Body of pancreas (tissue), 4 donors: ENCODE results near the gene IFT88. TPM values are rescaled to one million over a fixed set of nuclear protein-coding genes. Genes with fewer than 3 reads are reported as not detected.
"Not testable (repeated sequence)": the region's sequence is repeated elsewhere in the genome, so short reads cannot be mapped to it uniquely, and the experiment has no call there.

Experiments
- ATAC-seq: fragments of 150-250 bp; one replicate; pipeline ENCODE4 v1.9.1; 2016
- DNase-seq, 4 donors: peaks; one replicate each; pipeline ENCODE4 v3.0.0-alpha.2; 2019
- H3K27ac ChIP-seq, 4 donors: fragments of 200-600 bp; sonication (generic); 1 replicate in 3 of 4; 2 replicates in 1 of 4; pipeline versions ENCODE4 v1.5.1 to v1.6.1; 2016 to 2019; ENCODE audit warnings: mild to moderate bottlenecking in 1 of 4, mixed read lengths in 1 of 4, moderate library complexity in 1 of 4
- H3K27me3 ChIP-seq, 2 donors: fragments of 200-600 bp; sonication (generic); one replicate each; pipeline ENCODE4 v1.6.0; 2016; ENCODE audit warnings: mild to moderate bottlenecking in 1 of 2
- H3K36me3 ChIP-seq, 2 donors: fragments of 200-600 bp; sonication (generic); replicated peaks in 1 of 2; 2 replicates each; pipeline ENCODE4 v1.5.1; 2016; ENCODE audit warnings: low read depth in 2 of 2; ENCODE audit not compliant: insufficient read depth in 1 of 2
- H3K4me1 ChIP-seq: fragments of 200-600 bp; sonication (generic); one replicate; pipeline ENCODE4 v1.6.0; 2016
- H3K4me3 ChIP-seq, 2 donors: fragments of 200-600 bp; sonication (generic); 1 replicate in 1 of 2; 2 replicates in 1 of 2; pipeline ENCODE4 v1.5.1; 2016 to 2019
- H3K9me3 ChIP-seq, 3 donors: fragments of 200-600 bp; sonication (generic); 1 replicate in 2 of 3; 2 replicates in 1 of 3; pipeline ENCODE4 v1.5.1; 2016
- POLR2A ChIP-seq, 3 donors: fragments of 450-650 bp; IDR thresholded peaks; one replicate each; pipeline ENCODE4 v1.6.1; 2016; ENCODE audit warnings: antibody characterized with exemption in 3 of 3, mild to moderate bottlenecking in 2 of 3
- WGBS, 2 donors: methylation state at CpG; one replicate each; pipeline ENCODE4 v1.1.5; 2017; 5-methylcytosine and 5-hydroxymethylcytosine counted together
- intact Hi-C: fragments of 100-400 bp; cut with DNase I; formaldehyde crosslinking; loops from one replicate; pipeline ENCODE4 v1.15.1; 2023
- total RNA-seq, 2 donors: library from RNA; depleted of rRNA; stranded (reverse); fragments of >200 nt; gene quantifications; one replicate each; pipeline ENCODE4 v1.1.0, GENCODE V29; 2016
- TF ChIP-seq, protein P1 (sequence below), 7 experiments: fragments of 450-650 bp in 4 of 7; fragments of 200-600 bp in 3 of 7; sonication (generic) in 3 of 7; IDR thresholded peaks; one replicate each; pipeline ENCODE4 v1.5.1; 2016 to 2019; ENCODE audit warnings: antibody characterized with exemption in 7 of 7

IFT88 gene
- total RNA-seq, 2 donors from 2014 or later = 9.6 to 16.5 TPM

- no peaks in the 10 kb centered on the region for H3K27me3 ChIP-seq
- 80 to 89% methylated on average over 5 of the region's 5 CpGs for WGBS, 2 donors
- TF ChIP-seq POLR2A (IDR thresholded peaks at IDR 0.05) = no peak
- TF ChIP-seq, protein P1, sequence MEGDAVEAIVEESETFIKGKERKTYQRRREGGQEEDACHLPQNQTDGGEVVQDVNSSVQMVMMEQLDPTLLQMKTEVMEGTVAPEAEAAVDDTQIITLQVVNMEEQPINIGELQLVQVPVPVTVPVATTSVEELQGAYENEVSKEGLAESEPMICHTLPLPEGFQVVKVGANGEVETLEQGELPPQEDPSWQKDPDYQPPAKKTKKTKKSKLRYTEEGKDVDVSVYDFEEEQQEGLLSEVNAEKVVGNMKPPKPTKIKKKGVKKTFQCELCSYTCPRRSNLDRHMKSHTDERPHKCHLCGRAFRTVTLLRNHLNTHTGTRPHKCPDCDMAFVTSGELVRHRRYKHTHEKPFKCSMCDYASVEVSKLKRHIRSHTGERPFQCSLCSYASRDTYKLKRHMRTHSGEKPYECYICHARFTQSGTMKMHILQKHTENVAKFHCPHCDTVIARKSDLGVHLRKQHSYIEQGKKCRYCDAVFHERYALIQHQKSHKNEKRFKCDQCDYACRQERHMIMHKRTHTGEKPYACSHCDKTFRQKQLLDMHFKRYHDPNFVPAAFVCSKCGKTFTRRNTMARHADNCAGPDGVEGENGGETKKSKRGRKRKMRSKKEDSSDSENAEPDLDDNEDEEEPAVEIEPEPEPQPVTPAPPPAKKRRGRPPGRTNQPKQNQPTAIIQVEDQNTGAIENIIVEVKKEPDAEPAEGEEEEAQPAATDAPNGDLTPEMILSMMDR (IDR thresholded peaks at IDR 0.05) = no peak
- H3K4me1 ChIP-seq = no peaks in the 10 kb centered on the region
- intact Hi-C loops = no loop called here
- DNase-seq (no peak), ATAC-seq (no peak)
- no peaks in the 10 kb centered on the region for H3K36me3 ChIP-seq
- H3K4me3 ChIP-seq = no peak overlapping the region
- no peak overlapping the region for H3K27ac ChIP-seq
- no peaks in the 10 kb centered on the region for H3K9me3 ChIP-seq
Observed at GRCh38 chr13:20673715-20674114, 106.8 kb downstream of the IFT88 start.

- WGBS, 2 donors = 92 to 100% methylated on average over 2 of the region's 2 CpGs
- ATAC-seq (no peak), DNase-seq (no peak)
- Histone ChIP-seq H3K27ac (no peak overlapping the region), H3K4me1 (no peaks in the 10 kb centered on the region), H3K36me3 (no peaks in the 10 kb centered on the region), H3K27me3 (no peaks in the 10 kb centered on the region), H3K9me3 (no peaks in the 10 kb centered on the region), H3K4me3 (no peak overlapping the region)
- TF ChIP-seq POLR2A (IDR thresholded peaks at IDR 0.05) = no peak
- TF ChIP-seq, protein P1 (IDR thresholded peaks at IDR 0.05) = no peak
- intact Hi-C loops = no loop called here
Observed at GRCh38 chr13:20676213-20676612, 109.3 kb downstream of the IFT88 start.

DNA sequence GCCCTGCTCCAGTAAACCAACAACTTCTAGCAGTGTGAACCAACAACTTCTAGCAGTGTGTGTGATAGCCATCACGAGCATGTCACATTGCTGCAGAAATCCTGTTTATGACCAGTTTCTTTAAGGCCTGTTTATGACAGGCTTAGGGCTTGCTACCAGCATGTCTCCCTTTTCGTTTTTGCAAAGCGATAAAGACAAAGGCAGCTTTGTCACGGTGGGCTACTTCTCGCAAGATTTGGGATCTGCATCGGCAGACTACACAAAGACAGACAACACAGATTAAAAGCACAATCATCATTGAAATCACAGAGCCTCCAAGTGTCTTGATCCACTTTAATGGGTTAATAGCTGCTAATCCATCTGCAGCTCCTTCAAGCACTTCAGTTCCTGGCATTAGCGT lies 111.6 kb downstream of the IFT88 start:
- 54 to 76% methylated on average over 7 of the region's 7 CpGs for WGBS, 2 donors
- H3K27me3 ChIP-seq, DNase-seq, H3K9me3 ChIP-seq, H3K27ac ChIP-seq, H3K4me1 ChIP-seq, H3K4me3 ChIP-seq, ATAC-seq, H3K36me3 ChIP-seq, intact Hi-C loops: not testable (repeated sequence)

GRCh38 chr13:20679879-20680278 lies 112.9 kb downstream of the IFT88 start:
- no peak for TF ChIP-seq POLR2A (IDR thresholded peaks at IDR 0.05)
- H3K27me3 ChIP-seq = no peaks in the 10 kb centered on the region
- ATAC-seq = no peak
- DNase-seq = no peak
- H3K36me3 ChIP-seq = no peaks in the 10 kb centered on the region
- intact Hi-C loops = no loop called here
- H3K4me3 ChIP-seq = no peak overlapping the region
- no peaks in the 10 kb centered on the region for H3K9me3 ChIP-seq
- WGBS, 2 donors = 64 to 79% methylated on average over 3 of the region's 3 CpGs
- no peak overlapping the region for H3K27ac ChIP-seq
- no peaks in the 10 kb centered on the region for H3K4me1 ChIP-seq

DNA sequence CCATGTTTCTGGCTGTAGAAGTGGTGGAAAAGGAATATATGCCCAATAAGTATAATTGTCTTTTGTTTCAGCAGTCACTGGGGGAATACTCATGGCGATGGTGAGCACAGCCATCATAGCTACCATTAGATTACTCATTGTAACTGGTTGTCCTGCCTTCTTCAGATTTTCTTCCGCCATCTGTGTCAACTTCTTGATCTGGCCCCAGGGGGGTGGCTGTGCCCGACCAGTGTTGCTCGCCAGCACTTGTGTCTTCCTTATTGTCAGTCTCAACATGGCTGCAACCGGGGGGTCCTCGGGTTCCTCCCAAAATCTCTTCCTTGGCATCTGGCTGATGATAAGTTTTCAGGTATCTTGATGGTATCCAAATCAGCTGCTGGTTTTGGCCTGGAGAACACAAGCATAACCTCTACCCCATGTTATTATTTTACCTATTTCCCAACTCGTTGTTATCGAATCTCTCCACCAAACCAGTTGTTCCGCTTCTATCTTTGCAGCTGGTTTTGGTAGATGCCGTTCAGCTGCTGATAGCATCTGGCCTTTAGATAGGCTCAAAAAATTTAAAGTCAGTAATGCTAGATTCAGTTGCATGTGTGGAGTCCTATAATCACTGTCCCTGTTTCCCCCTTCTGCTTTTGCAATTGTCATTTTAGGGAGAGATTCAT lies 113.6 kb downstream of the IFT88 start:
- ATAC-seq (no peak), DNase-seq (no peak)
- Histone ChIP-seq H3K4me3 (no peak overlapping the region), H3K27me3 (no peaks in the 10 kb centered on the region), H3K9me3 (no peaks in the 10 kb centered on the region), H3K27ac (no peak overlapping the region), H3K4me1 (no peaks in the 10 kb centered on the region), H3K36me3 (no peaks in the 10 kb centered on the region)
- intact Hi-C loops = no loop called here
- 88 to 90% methylated on average over 10 of the region's 10 CpGs for WGBS, 2 donors
- TF ChIP-seq POLR2A (IDR thresholded peaks at IDR 0.05) = no peak

GRCh38 chr13:20681481-20681880 lies 114.5 kb downstream of the IFT88 start:
- H3K4me1 ChIP-seq, ATAC-seq, H3K9me3 ChIP-seq, H3K36me3 ChIP-seq, DNase-seq, intact Hi-C loops, H3K27ac ChIP-seq, H3K27me3 ChIP-seq, H3K4me3 ChIP-seq: not testable (repeated sequence)
- WGBS, 2 donors = 53 to 85% methylated on average over 5 of the region's 5 CpGs

DNA sequence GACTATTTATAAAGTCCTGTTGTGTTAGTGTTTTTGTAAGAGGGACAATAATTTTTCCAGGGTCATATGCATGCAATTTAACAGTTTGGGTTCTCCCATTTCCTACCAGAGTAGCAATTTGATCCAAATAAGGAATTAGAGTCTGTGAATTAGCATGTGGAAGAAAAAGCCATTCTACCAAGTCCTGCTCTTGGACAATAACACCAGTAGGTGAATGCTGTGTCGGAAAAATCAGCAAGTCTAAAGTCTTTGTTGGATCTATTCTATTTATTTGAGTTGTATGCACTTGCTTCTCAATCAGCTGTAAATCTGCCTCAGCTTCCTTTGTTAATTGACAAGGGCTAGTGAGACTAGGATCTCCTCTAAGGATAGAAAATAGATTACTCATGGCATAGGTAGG lies 115.1 kb downstream of the IFT88 start:
- Histone ChIP-seq H3K36me3 (no peaks in the 10 kb centered on the region), H3K4me3 (no peak overlapping the region), H3K27me3 (no peaks in the 10 kb centered on the region), H3K4me1 (no peaks in the 10 kb centered on the region), H3K27ac (no peak overlapping the region), H3K9me3 (no peaks in the 10 kb centered on the region)
- ATAC-seq = no peak
- WGBS, 2 donors = 96 to 100% methylated on average over 1 of the region's 1 CpG
- intact Hi-C loops = no loop called here
- no peak for DNase-seq
- no peak for TF ChIP-seq POLR2A (IDR thresholded peaks at IDR 0.05)
- TF ChIP-seq, protein P1 (IDR thresholded peaks at IDR 0.05) = no peak
